HepG2 (cell line): Measurements from ENCODE around the gene TXNRD2. TPM values are rescaled to one million over a fixed set of nuclear protein-coding genes. Genes with fewer than 3 reads are reported as not detected.

Experiments
- CAMTA2 ChIP-seq: sonication (generic); formaldehyde crosslinking; IDR thresholded peaks from 2 replicates; pipeline ENCODE4 v1.4.0; 2020; ENCODE audit warnings: mild to moderate bottlenecking, missing genetic modification reagents, borderline replicate concordance
- EZH2 ChIP-seq: conservative IDR thresholded peaks from 2 replicates; pipeline ENCODE4 v1.6.1; 2012; ENCODE audit warnings: mild to moderate bottlenecking, low read depth, low read length, moderate library complexity
- MBD4 ChIP-seq: IDR thresholded peaks from 2 replicates; pipeline ENCODE4 v1.6.1; 2012; ENCODE audit warnings: low read length, inconsistent platforms, borderline replicate concordance
- PCBP1 ChIP-seq: fragments of 200-400 bp; formaldehyde crosslinking; IDR thresholded peaks from 2 replicates; pipeline ENCODE4 v1.6.1; 2017; ENCODE audit warnings: mild to moderate bottlenecking, low read depth, low read length, borderline replicate concordance
- RFXAP ChIP-seq: sonication (generic); formaldehyde crosslinking; IDR thresholded peaks from 2 replicates; pipeline ENCODE4 v1.4.0; 2020; ENCODE audit warnings: missing genetic modification reagents, borderline replicate concordance
- SMAD1 ChIP-seq: sonication (generic); formaldehyde crosslinking; IDR thresholded peaks from 2 replicates; pipeline ENCODE4 v1.4.0; 2020; ENCODE audit warnings: missing genetic modification reagents, low read depth, mild to moderate bottlenecking, borderline replicate concordance
- SOX13 ChIP-seq, 3 experiments: fragments of 450-650 bp in 1 of 3; sonication (generic) in 1 of 3; formaldehyde crosslinking in 1 of 3; IDR thresholded peaks in 2 of 3; conservative IDR thresholded peaks in 1 of 3; 2 replicates each; pipeline versions ENCODE4 v1.5.0 to v1.6.1; 2016 to 2020; ENCODE audit warnings: antibody characterized with exemption in 1 of 3, mild to moderate bottlenecking in 1 of 3, missing compliant biosample characterization in 1 of 3, missing genetic modification reagents in 1 of 3, moderate library complexity in 1 of 3
- ZNF510 ChIP-seq: sonication (generic); formaldehyde crosslinking; IDR thresholded peaks from 2 replicates; pipeline ENCODE4 v1.4.0; 2020; ENCODE audit warnings: low read depth, mild to moderate bottlenecking, missing genetic modification reagents
- ZNF749 ChIP-seq: sonication (generic); formaldehyde crosslinking; IDR thresholded peaks from 2 replicates; pipeline ENCODE4 v1.8.0; 2022; ENCODE audit warnings: mild to moderate bottlenecking, missing genetic modification reagents, moderate library complexity, borderline replicate concordance
- polyA plus RNA-seq, 8 experiments: library from polyadenylated mRNA; depleted of rRNA in 3 of 8; stranded (reverse) in 7 of 8; unstranded in 1 of 8; fragments of >200 nt; fragmentation: Illumina TruSeq in 4 of 8; extraction: Trizol in 4 of 8; gene quantifications; 2 replicates each; pipeline versions ENCODE4 v1.2.1 to v1.2.3, GENCODE V29; 2011 to 2016; ENCODE audit warnings: low read depth in 4 of 8, missing spikeins in 1 of 8, mixed read lengths in 1 of 8; ENCODE audit not compliant: insufficient read depth in 1 of 8
- total RNA-seq, 5 experiments: library from RNA; depleted of rRNA; stranded (reverse); fragments of >200 nt; fragmentation: Illumina TruSeq; extraction: Trizol; gene quantifications; 2 replicates each; pipeline ENCODE4 v1.2.3, GENCODE V29; 2016; ENCODE audit warnings: low read depth in 1 of 5
- TF ChIP-seq, protein P1 (sequence below): sonication (generic); formaldehyde crosslinking; conservative IDR thresholded peaks from 2 replicates; pipeline ENCODE4 v1.4.0; 2020; ENCODE audit warnings: missing genetic modification reagents
- TF ChIP-seq, protein P2 (sequence below): sonication (generic); formaldehyde crosslinking; IDR thresholded peaks from 2 replicates; pipeline ENCODE4 v1.5.1; 2020; ENCODE audit warnings: mild to moderate bottlenecking, missing genetic modification reagents, borderline replicate concordance
- TF ChIP-seq, protein P3 (sequence below): sonication (generic); formaldehyde crosslinking; IDR thresholded peaks from 2 replicates; pipeline ENCODE4 v1.5.0; 2020; ENCODE audit warnings: missing genetic modification reagents

TXNRD2 gene
- total and polyA plus RNA-seq, 2 of the 13 experiments (the other 11 are each of a cell fraction or from before 2014, with no cell fraction given), result 17.5 to 18.6 TPM

DNA sequence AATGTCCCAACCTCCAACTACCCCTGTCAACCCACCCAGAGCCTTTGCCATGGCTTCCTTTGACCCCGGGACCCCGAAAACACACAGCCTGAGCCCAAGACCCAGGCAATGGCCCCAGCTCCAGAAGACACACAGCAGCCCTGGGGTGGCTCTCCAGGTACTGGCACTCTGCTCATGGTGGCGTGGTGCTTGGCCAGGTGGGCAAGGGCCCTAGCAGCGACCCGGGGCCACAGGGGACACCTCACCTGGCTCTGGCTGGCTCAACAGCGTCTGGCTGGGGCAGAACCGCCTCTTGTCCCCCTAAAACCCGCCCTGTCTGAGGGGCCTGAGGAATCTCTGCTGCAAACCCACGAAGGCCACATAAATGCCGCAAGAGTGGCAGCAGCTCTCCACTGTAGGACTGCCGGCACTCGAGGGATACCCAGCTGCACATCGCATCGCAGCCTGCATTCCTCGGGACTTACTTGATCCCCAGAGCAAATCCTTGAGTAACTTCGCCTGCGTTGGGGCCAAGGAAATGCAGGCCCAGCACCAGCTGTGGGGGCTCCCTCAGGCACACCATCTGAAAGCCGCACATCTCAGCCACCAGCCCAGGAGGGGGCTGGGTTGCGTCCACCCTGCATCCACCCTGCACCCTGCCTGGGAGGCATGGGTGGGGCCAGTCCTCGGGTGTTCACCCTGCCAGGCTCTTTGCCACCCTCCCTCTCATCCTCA is 63.8 kb downstream of the TXNRD2 start (continued):
- TF ChIP-seq, protein P1, sequence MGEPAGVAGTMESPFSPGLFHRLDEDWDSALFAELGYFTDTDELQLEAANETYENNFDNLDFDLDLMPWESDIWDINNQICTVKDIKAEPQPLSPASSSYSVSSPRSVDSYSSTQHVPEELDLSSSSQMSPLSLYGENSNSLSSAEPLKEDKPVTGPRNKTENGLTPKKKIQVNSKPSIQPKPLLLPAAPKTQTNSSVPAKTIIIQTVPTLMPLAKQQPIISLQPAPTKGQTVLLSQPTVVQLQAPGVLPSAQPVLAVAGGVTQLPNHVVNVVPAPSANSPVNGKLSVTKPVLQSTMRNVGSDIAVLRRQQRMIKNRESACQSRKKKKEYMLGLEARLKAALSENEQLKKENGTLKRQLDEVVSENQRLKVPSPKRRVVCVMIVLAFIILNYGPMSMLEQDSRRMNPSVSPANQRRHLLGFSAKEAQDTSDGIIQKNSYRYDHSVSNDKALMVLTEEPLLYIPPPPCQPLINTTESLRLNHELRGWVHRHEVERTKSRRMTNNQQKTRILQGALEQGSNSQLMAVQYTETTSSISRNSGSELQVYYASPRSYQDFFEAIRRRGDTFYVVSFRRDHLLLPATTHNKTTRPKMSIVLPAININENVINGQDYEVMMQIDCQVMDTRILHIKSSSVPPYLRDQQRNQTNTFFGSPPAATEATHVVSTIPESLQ, result no peak
- TF ChIP-seq ZNF749 (CRISPR knock-in tag) (no peak), EZH2 (no peak), CAMTA2 (CRISPR knock-in tag) (no peak), SMAD1 (CRISPR knock-in tag) (no peak), PCBP1 (no peak), RFXAP (CRISPR knock-in tag) (no peak), MBD4 (no peak), ZNF510 (CRISPR knock-in tag) (no peak), SOX13 (IDR thresholded peaks at IDR 0.05) (no peak), SOX13 (CRISPR knock-in tag; conservative IDR thresholded peaks at IDR 0.05 in 1 of 2, IDR thresholded peaks at IDR 0.05 in 1 of 2) (no peak)
- TF ChIP-seq, protein P2, sequence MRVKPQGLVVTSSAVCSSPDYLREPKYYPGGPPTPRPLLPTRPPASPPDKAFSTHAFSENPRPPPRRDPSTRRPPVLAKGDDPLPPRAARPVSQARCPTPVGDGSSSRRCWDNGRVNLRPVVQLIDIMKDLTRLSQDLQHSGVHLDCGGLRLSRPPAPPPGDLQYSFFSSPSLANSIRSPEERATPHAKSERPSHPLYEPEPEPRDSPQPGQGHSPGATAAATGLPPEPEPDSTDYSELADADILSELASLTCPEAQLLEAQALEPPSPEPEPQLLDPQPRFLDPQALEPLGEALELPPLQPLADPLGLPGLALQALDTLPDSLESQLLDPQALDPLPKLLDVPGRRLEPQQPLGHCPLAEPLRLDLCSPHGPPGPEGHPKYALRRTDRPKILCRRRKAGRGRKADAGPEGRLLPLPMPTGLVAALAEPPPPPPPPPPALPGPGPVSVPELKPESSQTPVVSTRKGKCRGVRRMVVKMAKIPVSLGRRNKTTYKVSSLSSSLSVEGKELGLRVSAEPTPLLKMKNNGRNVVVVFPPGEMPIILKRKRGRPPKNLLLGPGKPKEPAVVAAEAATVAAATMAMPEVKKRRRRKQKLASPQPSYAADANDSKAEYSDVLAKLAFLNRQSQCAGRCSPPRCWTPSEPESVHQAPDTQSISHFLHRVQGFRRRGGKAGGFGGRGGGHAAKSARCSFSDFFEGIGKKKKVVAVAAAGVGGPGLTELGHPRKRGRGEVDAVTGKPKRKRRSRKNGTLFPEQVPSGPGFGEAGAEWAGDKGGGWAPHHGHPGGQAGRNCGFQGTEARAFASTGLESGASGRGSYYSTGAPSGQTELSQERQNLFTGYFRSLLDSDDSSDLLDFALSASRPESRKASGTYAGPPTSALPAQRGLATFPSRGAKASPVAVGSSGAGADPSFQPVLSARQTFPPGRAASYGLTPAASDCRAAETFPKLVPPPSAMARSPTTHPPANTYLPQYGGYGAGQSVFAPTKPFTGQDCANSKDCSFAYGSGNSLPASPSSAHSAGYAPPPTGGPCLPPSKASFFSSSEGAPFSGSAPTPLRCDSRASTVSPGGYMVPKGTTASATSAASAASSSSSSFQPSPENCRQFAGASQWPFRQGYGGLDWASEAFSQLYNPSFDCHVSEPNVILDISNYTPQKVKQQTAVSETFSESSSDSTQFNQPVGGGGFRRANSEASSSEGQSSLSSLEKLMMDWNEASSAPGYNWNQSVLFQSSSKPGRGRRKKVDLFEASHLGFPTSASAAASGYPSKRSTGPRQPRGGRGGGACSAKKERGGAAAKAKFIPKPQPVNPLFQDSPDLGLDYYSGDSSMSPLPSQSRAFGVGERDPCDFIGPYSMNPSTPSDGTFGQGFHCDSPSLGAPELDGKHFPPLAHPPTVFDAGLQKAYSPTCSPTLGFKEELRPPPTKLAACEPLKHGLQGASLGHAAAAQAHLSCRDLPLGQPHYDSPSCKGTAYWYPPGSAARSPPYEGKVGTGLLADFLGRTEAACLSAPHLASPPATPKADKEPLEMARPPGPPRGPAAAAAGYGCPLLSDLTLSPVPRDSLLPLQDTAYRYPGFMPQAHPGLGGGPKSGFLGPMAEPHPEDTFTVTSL, result no peak
- TF ChIP-seq, protein P3, sequence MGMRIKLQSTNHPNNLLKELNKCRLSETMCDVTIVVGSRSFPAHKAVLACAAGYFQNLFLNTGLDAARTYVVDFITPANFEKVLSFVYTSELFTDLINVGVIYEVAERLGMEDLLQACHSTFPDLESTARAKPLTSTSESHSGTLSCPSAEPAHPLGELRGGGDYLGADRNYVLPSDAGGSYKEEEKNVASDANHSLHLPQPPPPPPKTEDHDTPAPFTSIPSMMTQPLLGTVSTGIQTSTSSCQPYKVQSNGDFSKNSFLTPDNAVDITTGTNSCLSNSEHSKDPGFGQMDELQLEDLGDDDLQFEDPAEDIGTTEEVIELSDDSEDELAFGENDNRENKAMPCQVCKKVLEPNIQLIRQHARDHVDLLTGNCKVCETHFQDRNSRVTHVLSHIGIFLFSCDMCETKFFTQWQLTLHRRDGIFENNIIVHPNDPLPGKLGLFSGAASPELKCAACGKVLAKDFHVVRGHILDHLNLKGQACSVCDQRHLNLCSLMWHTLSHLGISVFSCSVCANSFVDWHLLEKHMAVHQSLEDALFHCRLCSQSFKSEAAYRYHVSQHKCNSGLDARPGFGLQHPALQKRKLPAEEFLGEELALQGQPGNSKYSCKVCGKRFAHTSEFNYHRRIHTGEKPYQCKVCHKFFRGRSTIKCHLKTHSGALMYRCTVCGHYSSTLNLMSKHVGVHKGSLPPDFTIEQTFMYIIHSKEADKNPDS, result no peak
